ENCODE data around the gene PID1. TPM values are rescaled to one million over a fixed set of nuclear protein-coding genes. Genes with fewer than 3 reads are reported as not detected.

Gene PID1
- total and polyA plus RNA-seq, 4 donors: 33.4 to 73.2 (median 50.9) TPM

DNA sequence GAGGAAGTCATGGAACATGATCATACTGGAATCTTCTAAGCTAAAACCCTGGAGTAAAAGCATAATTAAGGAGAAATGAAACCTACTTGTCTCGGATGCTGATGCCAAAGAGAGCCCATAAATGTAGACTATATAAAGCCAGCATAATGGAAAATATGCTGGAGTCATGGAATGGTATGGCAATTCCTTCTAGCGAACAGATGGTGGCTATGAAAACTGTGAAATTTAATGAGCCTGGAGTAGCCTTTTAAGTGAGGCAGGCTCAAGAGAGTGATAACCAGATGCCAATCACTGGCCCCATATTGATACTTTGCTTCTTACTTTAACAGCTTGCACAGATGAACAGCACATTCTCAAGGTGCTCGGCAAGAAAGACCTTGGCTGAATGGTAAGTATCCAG, 206.3 kb downstream of the PID1 start:
- H3K4me1 ChIP-seq (ENCODE audit: control insufficient read depth, insufficient read depth, low read length): no peaks in the 10 kb centered on the region
- H3K4me3 ChIP-seq (ENCODE audit: low read depth, low read length): no peak overlapping the region
- no peaks in the 10 kb centered on the region for H3K9me3 ChIP-seq (ENCODE audit: control insufficient read depth, insufficient read depth, low read length)
- DNase-seq (ENCODE audit: low read depth in 4 of 6, low spot score in 6 of 6): peak in 1 of 6 donors; percentile 73
- no CpG with 5 or more reads among the region's 3 CpGs for WGBS (ENCODE audit: insufficient coverage)
- H3K36me3 ChIP-seq (ENCODE audit: control insufficient read depth, insufficient read depth, low read length): no peaks in the 10 kb centered on the region
- H3K27ac ChIP-seq (ENCODE audit: low read depth, low read length): no peak overlapping the region
- no peaks in the 10 kb centered on the region for H3K27me3 ChIP-seq (ENCODE audit: control insufficient read depth, insufficient read depth, low read length)

DNA sequence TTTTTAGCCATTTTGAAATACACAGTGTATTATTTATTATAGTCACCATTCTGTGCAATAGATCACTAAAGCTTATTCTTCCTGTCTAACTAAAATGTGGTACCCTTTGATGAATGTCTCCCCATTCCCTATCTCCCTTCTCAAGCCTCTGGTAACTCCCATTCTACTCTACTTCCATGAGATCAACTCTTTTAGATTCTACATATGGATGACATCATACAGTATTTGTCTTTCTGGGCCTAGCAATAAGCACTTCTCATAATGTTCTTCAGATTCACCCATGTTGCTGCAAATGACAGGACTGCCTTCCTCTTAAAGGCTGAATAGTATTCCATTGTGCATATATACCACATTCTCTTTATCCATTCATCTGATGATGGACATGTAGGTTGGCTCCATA, 210.9 kb downstream of the PID1 start:
- Histone ChIP-seq H3K9me3 (ENCODE audit: control insufficient read depth, insufficient read depth, low read length) (no peaks in the 10 kb centered on the region), H3K36me3 (ENCODE audit: control insufficient read depth, insufficient read depth, low read length) (no peaks in the 10 kb centered on the region), H3K4me1 (ENCODE audit: control insufficient read depth, insufficient read depth, low read length) (no peaks in the 10 kb centered on the region), H3K4me3 (ENCODE audit: low read depth, low read length) (no peak overlapping the region), H3K27me3 (ENCODE audit: control insufficient read depth, insufficient read depth, low read length) (no peaks in the 10 kb centered on the region), H3K27ac (ENCODE audit: low read depth, low read length) (no peak overlapping the region)
- no peak for DNase-seq (ENCODE audit: low read depth in 4 of 6, low spot score in 6 of 6)

DNA sequence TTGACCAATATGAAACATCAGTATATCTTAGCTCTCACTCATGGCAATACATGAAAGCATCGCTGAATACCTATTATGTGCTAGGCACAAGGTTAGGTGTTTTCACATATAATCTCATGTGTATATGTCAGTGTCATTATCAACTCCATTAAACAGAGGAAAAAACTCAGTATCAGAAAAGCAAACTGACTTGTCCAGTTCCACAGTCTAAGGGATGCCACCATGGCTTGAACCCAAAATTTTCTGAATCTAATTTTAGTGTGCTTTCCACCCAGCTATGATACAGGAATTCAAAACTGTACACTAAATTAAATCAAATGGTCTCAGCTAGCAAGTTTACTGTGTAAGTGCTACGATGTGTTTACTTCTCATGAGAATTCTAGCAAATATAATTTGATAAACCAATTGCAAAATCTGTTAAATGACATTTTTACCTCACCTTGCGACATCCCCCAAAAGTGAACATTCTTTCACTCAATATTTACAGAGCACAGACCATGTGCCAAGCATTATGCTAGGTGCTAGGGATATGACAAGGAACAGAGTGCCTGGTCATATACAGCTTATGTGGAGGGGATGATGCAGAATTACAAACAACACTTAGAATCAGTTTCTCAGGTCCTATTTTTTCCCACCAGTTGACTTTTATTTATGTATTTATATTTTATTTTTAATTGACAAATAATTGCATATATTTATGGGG, 211.6 kb downstream of the PID1 start:
- Histone ChIP-seq H3K27me3 (ENCODE audit: control insufficient read depth, insufficient read depth, low read length) (no peaks in the 10 kb centered on the region), H3K4me1 (ENCODE audit: control insufficient read depth, insufficient read depth, low read length) (no peaks in the 10 kb centered on the region), H3K4me3 (ENCODE audit: low read depth, low read length) (no peak overlapping the region), H3K27ac (ENCODE audit: low read depth, low read length) (no peak overlapping the region), H3K9me3 (ENCODE audit: control insufficient read depth, insufficient read depth, low read length) (no peaks in the 10 kb centered on the region), H3K36me3 (ENCODE audit: control insufficient read depth, insufficient read depth, low read length) (no peaks in the 10 kb centered on the region)
- WGBS (ENCODE audit: insufficient coverage): no CpG with 5 or more reads among the region's 3 CpGs
- DNase-seq (ENCODE audit: low read depth in 4 of 6, low spot score in 6 of 6): no peak

DNA sequence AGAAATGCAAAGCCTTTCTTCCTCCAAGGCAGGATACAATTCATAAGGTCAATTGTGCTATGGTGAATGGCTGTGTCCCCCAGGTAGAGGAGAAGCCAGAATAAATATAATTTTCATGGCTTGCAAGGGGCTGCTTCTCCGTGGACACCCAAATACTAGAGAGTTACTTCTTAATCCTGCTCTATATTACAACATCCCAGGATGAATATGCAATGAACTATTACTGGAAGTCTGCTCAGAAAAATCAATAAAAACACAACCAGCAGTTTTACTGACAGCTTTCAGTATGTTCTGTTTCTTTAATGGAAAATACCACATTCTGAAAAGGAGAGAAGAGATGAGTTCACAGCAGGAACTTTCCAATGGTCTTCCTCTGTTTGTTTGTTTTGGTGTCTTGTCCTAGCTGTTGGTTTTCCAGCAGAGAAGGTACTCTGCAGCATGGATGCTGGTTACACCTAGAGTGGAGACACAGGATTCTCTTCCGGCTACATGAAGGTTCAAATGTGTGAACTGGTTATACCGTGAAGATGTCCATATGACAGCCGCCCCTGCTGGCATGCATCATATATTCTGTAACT, 213.0 kb downstream of the PID1 start:
- Histone ChIP-seq H3K9me3 (ENCODE audit: control insufficient read depth, insufficient read depth, low read length) (no peaks in the 10 kb centered on the region), H3K36me3 (ENCODE audit: control insufficient read depth, insufficient read depth, low read length) (no peaks in the 10 kb centered on the region), H3K27ac (ENCODE audit: low read depth, low read length) (no peak overlapping the region), H3K4me1 (ENCODE audit: control insufficient read depth, insufficient read depth, low read length) (no peaks in the 10 kb centered on the region), H3K27me3 (ENCODE audit: control insufficient read depth, insufficient read depth, low read length) (no peaks in the 10 kb centered on the region), H3K4me3 (ENCODE audit: low read depth, low read length) (no peak overlapping the region)
- no CpG with 5 or more reads among the region's 4 CpGs for WGBS (ENCODE audit: insufficient coverage)
- DNase-seq (ENCODE audit: low read depth in 4 of 6, low spot score in 6 of 6): no peak

DNA sequence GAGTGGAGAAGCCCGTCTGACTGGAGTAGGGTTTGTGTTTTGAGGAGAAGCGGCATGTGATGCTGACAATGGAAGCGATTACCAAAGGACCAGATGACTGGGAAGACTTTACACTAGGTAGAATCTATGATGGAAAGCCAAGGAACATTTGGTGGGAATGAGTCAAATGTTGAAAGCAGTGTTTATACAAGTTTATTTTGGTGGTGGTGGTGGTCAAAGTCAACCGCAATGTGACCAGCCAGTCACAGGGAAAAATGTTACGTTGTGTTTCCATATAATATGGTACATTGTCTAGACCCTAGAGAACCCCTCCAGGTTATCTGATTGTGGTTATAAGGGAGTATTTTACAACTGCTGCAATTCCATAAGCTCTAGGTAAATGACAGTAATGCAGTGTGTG, 216.8 kb downstream of the PID1 start:
- Histone ChIP-seq H3K4me3 (ENCODE audit: low read depth, low read length) (no peak overlapping the region), H3K27me3 (ENCODE audit: control insufficient read depth, insufficient read depth, low read length) (no peaks in the 10 kb centered on the region), H3K9me3 (ENCODE audit: control insufficient read depth, insufficient read depth, low read length) (no peaks in the 10 kb centered on the region), H3K27ac (ENCODE audit: low read depth, low read length) (no peak overlapping the region), H3K4me1 (ENCODE audit: control insufficient read depth, insufficient read depth, low read length) (no peaks in the 10 kb centered on the region), H3K36me3 (ENCODE audit: control insufficient read depth, insufficient read depth, low read length) (no peaks in the 10 kb centered on the region)
- 59% methylated on average over 3 of the region's 5 CpGs for WGBS (ENCODE audit: insufficient coverage)
- no peak for DNase-seq (ENCODE audit: low read depth in 4 of 6, low spot score in 6 of 6)

DNA sequence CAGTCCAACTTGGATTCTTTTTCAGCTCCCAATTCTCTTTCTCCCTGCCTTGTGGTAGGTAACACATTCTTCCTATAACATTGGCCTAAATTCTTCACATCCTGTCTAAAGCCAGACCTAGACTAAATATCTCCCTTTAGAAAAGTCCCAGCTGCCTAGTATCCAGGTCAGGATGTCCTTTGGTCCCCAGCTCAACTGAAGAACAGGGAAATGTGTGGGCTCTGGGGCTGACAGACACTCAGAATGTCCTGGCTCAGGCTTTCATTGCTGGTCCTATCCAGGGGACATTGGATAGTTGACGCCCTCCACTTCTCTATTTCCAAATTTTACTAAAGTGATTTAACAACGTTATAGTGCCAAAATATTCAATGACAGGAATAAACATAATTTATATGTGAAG, 219.3 kb downstream of the PID1 start:
- Histone ChIP-seq H3K4me1 (ENCODE audit: control insufficient read depth, insufficient read depth, low read length) (no peaks in the 10 kb centered on the region), H3K27me3 (ENCODE audit: control insufficient read depth, insufficient read depth, low read length) (no peaks in the 10 kb centered on the region), H3K36me3 (ENCODE audit: control insufficient read depth, insufficient read depth, low read length) (no peaks in the 10 kb centered on the region), H3K9me3 (ENCODE audit: control insufficient read depth, insufficient read depth, low read length) (no peaks in the 10 kb centered on the region), H3K4me3 (ENCODE audit: low read depth, low read length) (no peak overlapping the region), H3K27ac (ENCODE audit: low read depth, low read length) (no peak overlapping the region)
- no peak for DNase-seq (ENCODE audit: low read depth in 4 of 6, low spot score in 6 of 6)
- WGBS (ENCODE audit: insufficient coverage): no CpG with 5 or more reads among the region's 2 CpGs

DNA sequence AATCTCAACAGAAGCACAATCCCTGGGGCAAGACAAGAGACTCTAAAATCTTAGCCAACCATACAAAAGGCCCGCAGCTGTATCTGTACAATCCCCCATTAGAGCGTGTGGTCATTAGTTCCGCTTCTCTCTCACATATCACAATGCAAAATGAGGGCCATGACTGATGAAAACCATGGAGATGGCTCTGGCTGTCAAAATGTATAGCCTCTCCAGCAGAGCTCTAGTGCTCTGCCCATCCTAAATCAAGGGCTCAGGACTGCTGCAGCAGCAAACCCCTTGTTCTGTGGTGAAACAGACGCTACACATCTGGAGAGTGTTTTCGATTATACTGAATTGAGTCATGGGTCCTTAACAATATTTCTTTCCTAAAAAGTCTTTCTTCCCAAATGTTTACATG, 221.0 kb downstream of the PID1 start:
- Histone ChIP-seq H3K27me3 (ENCODE audit: control insufficient read depth, insufficient read depth, low read length) (no peaks in the 10 kb centered on the region), H3K27ac (ENCODE audit: low read depth, low read length) (no peak overlapping the region), H3K9me3 (ENCODE audit: control insufficient read depth, insufficient read depth, low read length) (no peaks in the 10 kb centered on the region), H3K4me3 (ENCODE audit: low read depth, low read length) (no peak overlapping the region), H3K36me3 (ENCODE audit: control insufficient read depth, insufficient read depth, low read length) (no peaks in the 10 kb centered on the region), H3K4me1 (ENCODE audit: control insufficient read depth, insufficient read depth, low read length) (no peaks in the 10 kb centered on the region)
- DNase-seq (ENCODE audit: low read depth in 4 of 6, low spot score in 6 of 6): peak in 2 of 6 donors; percentile 2 to 76
- 16% methylated on average over 3 of the region's 5 CpGs for WGBS (ENCODE audit: insufficient coverage)

DNA sequence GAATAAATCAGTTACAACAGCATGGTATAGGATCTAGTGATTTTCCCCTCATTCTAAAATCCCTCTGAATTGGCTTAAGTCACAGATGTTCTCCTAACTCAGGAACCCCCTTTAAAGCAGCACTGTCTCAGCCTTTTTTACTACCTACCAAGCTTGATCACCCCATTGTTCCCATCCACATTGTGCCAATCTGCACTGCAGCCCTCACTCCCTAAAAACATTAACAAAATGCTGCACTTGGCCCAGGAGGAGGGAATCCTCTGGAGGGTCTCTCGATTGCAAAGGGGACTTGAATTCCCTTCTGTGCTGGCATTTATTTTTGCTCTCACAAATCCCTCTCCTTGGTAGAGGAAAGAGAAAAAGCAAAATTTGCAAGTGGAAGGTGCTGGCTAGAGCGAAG, 223.0 kb downstream of the PID1 start:
- Histone ChIP-seq H3K4me1 (ENCODE audit: control insufficient read depth, insufficient read depth, low read length) (no peaks in the 10 kb centered on the region), H3K9me3 (ENCODE audit: control insufficient read depth, insufficient read depth, low read length) (no peaks in the 10 kb centered on the region), H3K4me3 (ENCODE audit: low read depth, low read length) (no peak overlapping the region), H3K27ac (ENCODE audit: low read depth, low read length) (no peak overlapping the region), H3K36me3 (ENCODE audit: control insufficient read depth, insufficient read depth, low read length) (no peaks in the 10 kb centered on the region), H3K27me3 (ENCODE audit: control insufficient read depth, insufficient read depth, low read length) (no peaks in the 10 kb centered on the region)
- peak in 2 of 6 donors; percentile 31 to 44 for DNase-seq (ENCODE audit: low read depth in 4 of 6, low spot score in 6 of 6)
- WGBS (ENCODE audit: insufficient coverage): no CpG with 5 or more reads among the region's 2 CpGs

DNA sequence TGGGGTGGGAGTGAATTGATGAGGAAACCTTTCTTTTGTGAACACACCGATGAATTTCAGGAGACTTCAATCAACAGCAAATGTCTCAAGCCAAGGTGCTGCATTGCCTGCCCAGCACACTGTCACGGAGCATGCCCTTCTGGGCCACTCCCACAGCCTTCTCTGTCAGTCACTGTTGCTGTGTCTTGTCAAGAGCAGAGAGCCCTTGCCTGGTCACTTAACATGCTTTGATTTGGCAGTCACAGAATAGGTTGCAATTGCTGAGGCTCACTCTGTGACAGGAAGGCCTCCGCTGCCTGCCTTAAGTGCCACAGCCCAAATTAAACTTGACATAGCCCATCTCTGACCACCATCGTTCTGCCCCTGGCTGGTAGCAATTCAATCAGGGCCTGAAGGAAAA, 225.4 kb downstream of the PID1 start:
- H3K4me1 ChIP-seq (ENCODE audit: control insufficient read depth, insufficient read depth, low read length): no peaks in the 10 kb centered on the region
- no peak overlapping the region for H3K4me3 ChIP-seq (ENCODE audit: low read depth, low read length)
- no peaks in the 10 kb centered on the region for H3K9me3 ChIP-seq (ENCODE audit: control insufficient read depth, insufficient read depth, low read length)
- no peak overlapping the region for H3K27ac ChIP-seq (ENCODE audit: low read depth, low read length)
- H3K36me3 ChIP-seq (ENCODE audit: control insufficient read depth, insufficient read depth, low read length): no peaks in the 10 kb centered on the region
- 87% methylated on average over 4 of the region's 4 CpGs for WGBS (ENCODE audit: insufficient coverage)
- no peak for DNase-seq (ENCODE audit: low read depth in 4 of 6, low spot score in 6 of 6)
- H3K27me3 ChIP-seq (ENCODE audit: control insufficient read depth, insufficient read depth, low read length): no peaks in the 10 kb centered on the region

DNA sequence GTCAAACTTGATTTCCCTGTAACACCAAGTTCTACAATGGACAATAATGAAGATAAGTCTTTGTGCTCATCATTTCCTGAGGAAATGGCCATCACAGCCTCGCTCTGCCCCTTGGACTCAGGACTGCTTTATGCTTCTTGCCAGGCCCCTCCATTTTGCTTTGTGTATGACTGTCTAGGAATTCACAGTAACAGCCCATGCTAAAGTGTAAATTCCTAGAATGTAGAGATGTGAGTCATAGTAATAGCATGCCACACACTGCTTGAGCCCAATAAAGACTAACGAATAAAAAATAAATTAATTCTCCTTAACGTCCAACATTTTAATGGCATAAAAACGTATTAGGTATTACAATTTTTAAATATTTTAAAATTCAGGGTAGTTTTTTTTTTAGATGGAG, 226.5 kb downstream of the PID1 start:
- Histone ChIP-seq H3K36me3 (ENCODE audit: control insufficient read depth, insufficient read depth, low read length) (no peaks in the 10 kb centered on the region), H3K4me3 (ENCODE audit: low read depth, low read length) (no peak overlapping the region), H3K27me3 (ENCODE audit: control insufficient read depth, insufficient read depth, low read length) (no peaks in the 10 kb centered on the region), H3K9me3 (ENCODE audit: control insufficient read depth, insufficient read depth, low read length) (no peaks in the 10 kb centered on the region), H3K4me1 (ENCODE audit: control insufficient read depth, insufficient read depth, low read length) (no peaks in the 10 kb centered on the region), H3K27ac (ENCODE audit: low read depth, low read length) (no peak overlapping the region)
- 100% methylated on average over 1 of the region's 4 CpGs for WGBS (ENCODE audit: insufficient coverage)
- DNase-seq (ENCODE audit: low read depth in 4 of 6, low spot score in 6 of 6): no peak

All from spinal cord (tissue), 10 donors.